SK-N-SH treated with all-trans-retinoic acid at 6 μM for 48 hours (cell line): ENCODE results near the gene AQP3.

Experiments used
- RARB ChIP-seq: fragments of 250-450 bp; sonication (Bioruptor Pico); IDR thresholded peaks from 2 replicates; pipeline ENCODE4 v1.8.0; 2021; ENCODE audit warnings: mild to moderate bottlenecking, moderate library complexity
- SNAI2 ChIP-seq: fragments of 250-450 bp; sonication (Bioruptor Pico); IDR thresholded peaks from 2 replicates; pipeline ENCODE4 v1.5.0; 2020; ENCODE audit warnings: mild to moderate bottlenecking, moderate library complexity
- TCF4 ChIP-seq: fragments of 250-450 bp; sonication (Bioruptor Pico); IDR thresholded peaks from 2 replicates; pipeline ENCODE4 v1.8.0; 2021; ENCODE audit warnings: mild to moderate bottlenecking, moderate library complexity, borderline replicate concordance
- ZC3H10 ChIP-seq: fragments of 250-450 bp; sonication (Bioruptor Pico); IDR thresholded peaks from 2 replicates; pipeline ENCODE4 v1.5.1; 2021; ENCODE audit warnings: mild to moderate bottlenecking, moderate library complexity
- ZFP3 ChIP-seq: fragments of 250-450 bp; sonication (Bioruptor Pico); IDR thresholded peaks from 2 replicates; pipeline ENCODE4 v1.5.0; 2020; ENCODE audit warnings: mild to moderate bottlenecking, moderate library complexity

DNA sequence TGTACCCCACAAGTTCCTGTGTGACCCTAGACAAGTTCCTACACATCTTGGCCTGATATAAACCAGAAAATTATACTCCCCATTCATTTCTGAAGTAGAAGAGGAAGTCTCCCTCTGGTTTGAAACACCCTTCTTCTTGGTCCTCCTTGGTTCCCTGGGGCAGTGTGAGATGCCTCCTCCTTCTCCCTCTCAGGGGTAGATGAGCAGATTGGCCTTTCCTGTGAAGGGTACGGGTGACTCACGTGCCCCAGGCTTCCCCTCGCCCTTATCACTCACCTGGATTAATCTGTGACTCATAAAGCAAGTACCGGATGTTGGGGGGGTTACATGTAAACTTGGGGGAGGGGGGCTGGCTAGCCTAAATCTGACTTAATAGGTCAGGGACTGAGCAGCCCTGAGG lies 11.1 kb upstream of the AQP3 start:
- no peak for TF ChIP-seq TCF4
- no peak for TF ChIP-seq SNAI2
- no peak for TF ChIP-seq RARB (CRISPR knock-in tag)
- no peak for TF ChIP-seq ZC3H10
- no peak for TF ChIP-seq ZFP3 (CRISPR knock-in tag)
